Brain microvascular endothelial cell (primary cell): ENCODE measurements around the gene SUCLG2.
A peak's percentile ranks its signal among the peaks of the same experiment; 100 is the strongest.

Experiments
- DNase-seq: peaks from one replicate; pipeline ENCODE4 v3.0.0-alpha.2; 2020
- H3K27ac ChIP-seq: fragments of 250-450 bp; sonication (Bioruptor Pico); 2 replicates; pipeline ENCODE4 v1.5.1; 2020; ENCODE audit warnings: mild to moderate bottlenecking, moderate library complexity
- H3K27me3 ChIP-seq: fragments of 250-450 bp; sonication (Bioruptor Pico); replicated peaks from 2 replicates; pipeline ENCODE4 v1.5.1; 2020; ENCODE audit warnings: mild to moderate bottlenecking
- H3K36me3 ChIP-seq: fragments of 250-450 bp; sonication (Bioruptor Pico); replicated peaks from 2 replicates; pipeline ENCODE4 v1.5.1; 2020; ENCODE audit warnings: mild to moderate bottlenecking
- H3K4me3 ChIP-seq: 2 replicates; pipeline ENCODE4 v1.5.1; 2011; ENCODE audit warnings: low read depth, mild to moderate bottlenecking, control low read depth, low read length, moderate library complexity
- in situ Hi-C: cut with HindIII; loops from 2 replicates; pipeline ENCODE4 v1.10.0; 2017; ENCODE audit warnings: low sequenced_read_pairs, low pct_ligation_motif_present
- TF ChIP-seq, protein P1 (sequence below): IDR thresholded peaks from 2 replicates; pipeline ENCODE4 v1.5.1; 2011; ENCODE audit warnings: low read depth, mild to moderate bottlenecking, moderate library complexity, low read length, control low read depth, inconsistent platforms; ENCODE audit errors: missing control alignments

The SUCLG2 gene

DNA sequence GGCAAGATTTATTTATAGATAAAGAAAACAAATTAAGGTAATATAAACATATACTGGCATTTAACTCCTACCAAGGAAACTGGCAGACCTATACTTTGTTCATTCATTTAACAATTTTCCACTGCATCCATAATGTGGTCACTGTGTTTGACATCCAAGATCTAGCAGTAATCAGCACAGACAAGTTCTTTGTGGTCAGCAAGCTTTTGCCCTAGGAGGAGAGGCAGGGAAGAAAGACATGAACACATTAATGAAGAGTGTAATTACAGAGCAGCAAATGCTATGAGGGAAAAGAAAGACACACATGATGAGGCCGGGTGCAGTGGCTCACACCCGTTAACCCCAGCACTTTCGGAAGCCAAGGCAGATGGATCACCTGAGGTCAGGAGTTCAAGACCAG is 34.4 kb downstream of the SUCLG2 start:
- no peaks in the 10 kb centered on the region for H3K27me3 ChIP-seq
- TF ChIP-seq, protein P1, sequence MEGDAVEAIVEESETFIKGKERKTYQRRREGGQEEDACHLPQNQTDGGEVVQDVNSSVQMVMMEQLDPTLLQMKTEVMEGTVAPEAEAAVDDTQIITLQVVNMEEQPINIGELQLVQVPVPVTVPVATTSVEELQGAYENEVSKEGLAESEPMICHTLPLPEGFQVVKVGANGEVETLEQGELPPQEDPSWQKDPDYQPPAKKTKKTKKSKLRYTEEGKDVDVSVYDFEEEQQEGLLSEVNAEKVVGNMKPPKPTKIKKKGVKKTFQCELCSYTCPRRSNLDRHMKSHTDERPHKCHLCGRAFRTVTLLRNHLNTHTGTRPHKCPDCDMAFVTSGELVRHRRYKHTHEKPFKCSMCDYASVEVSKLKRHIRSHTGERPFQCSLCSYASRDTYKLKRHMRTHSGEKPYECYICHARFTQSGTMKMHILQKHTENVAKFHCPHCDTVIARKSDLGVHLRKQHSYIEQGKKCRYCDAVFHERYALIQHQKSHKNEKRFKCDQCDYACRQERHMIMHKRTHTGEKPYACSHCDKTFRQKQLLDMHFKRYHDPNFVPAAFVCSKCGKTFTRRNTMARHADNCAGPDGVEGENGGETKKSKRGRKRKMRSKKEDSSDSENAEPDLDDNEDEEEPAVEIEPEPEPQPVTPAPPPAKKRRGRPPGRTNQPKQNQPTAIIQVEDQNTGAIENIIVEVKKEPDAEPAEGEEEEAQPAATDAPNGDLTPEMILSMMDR, result no peak
- H3K36me3 ChIP-seq, result peaks cover 5% of the 10 kb centered on the region
- no peak overlapping the region for H3K4me3 ChIP-seq
- H3K27ac ChIP-seq, result no peak overlapping the region
- no peak for DNase-seq
- in situ Hi-C loops, result no loop called here

DNA sequence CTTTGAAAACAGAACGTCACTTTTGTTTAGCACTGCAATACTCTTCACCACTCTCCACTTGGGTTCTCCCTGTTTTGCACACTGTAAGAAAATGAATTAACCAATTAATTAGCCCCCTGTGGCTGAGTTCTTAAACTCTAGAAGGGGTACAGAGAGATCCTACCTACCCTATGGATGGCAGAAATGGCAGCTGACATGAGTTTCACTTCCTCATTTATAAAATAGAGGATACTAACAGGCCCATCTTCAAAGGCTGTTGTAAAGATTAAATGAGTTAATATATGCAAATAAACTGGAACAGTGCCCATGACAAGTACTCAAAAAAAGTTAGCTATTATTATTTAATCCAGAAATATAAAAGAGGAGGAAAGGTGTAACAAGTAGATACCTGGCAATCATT is 36.9 kb downstream of the SUCLG2 start:
- DNase-seq, result no peak
- TF ChIP-seq, protein P1, result no peak
- H3K36me3 ChIP-seq, result peaks cover 5% of the 10 kb centered on the region
- in situ Hi-C loops, result no loop called here
- H3K4me3 ChIP-seq, result no peak overlapping the region
- no peaks in the 10 kb centered on the region for H3K27me3 ChIP-seq
- no peak overlapping the region for H3K27ac ChIP-seq

DNA sequence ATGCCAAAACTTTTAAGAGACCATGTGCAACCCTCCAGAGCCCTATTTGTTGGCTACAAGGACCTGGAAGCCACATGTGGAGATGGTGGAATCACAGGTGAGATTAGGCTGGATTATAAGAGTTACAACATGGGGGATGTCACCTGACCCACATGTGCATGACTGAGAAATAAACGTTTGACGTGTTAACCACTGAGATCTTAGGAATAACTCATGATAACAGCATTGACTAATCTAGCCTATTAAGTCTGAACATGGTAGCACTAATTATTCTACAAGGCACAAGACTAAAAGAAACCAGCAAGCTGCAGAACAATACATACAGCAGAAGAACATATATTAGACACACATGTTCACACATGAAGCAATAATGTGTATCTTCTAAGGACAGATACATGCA is 38.4 kb downstream of the SUCLG2 start:
- peaks cover 5% of the 10 kb centered on the region for H3K36me3 ChIP-seq
- no peak overlapping the region for H3K27ac ChIP-seq
- no peak overlapping the region for H3K4me3 ChIP-seq
- in situ Hi-C loops, result no loop called here
- TF ChIP-seq, protein P1, result no peak
- H3K27me3 ChIP-seq, result no peaks in the 10 kb centered on the region
- DNase-seq, result no peak

DNA sequence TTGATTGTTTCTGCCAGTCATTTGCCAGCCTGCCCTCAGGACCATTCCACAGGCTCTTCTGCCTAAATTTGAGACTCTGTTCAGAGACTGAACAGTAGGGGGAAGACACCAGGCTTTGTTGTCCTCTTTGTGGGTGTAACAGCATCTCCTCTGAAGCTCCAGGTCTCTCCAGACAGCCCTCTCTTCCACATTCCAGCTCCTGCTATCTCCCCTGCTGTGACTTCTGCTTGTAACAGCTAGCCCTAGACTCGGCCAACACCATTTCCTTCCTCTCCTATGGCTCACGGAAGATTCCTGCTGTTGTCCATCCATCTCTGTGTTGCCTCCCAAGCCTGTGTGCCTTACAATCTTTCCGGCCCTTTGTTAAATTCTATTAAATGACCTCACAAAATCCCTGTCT is 40.2 kb downstream of the SUCLG2 start:
- no peak overlapping the region for H3K27ac ChIP-seq
- H3K4me3 ChIP-seq, result no peak overlapping the region
- DNase-seq, result peak; percentile 14
- TF ChIP-seq, protein P1, result no peak
- no peaks in the 10 kb centered on the region for H3K27me3 ChIP-seq
- H3K36me3 ChIP-seq, result peaks cover 5% of the 10 kb centered on the region
- in situ Hi-C loops, result no loop called here

DNA sequence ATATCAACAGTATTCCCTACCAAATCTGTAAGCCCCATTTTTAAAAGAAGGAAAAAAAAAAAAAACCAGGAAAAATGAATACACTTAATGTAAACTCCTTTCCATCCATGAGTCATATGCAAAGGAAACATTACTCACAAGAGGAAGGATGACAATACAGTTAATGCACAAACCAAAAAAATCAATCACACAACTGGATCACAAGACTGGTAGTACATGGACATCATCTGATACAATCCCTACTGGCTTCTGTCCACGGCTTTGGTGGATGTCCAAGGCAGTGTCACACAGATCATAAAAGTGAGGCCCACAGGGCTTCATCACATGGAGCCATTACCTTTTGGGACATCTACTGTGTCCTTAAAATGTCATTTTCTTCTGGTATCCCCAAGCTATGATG is 44.0 kb downstream of the SUCLG2 start:
- Histone ChIP-seq H3K4me3 (no peak overlapping the region), H3K27ac (peak overlapping the region; percentile 6), H3K36me3 (peaks cover 5% of the 10 kb centered on the region), H3K27me3 (no peaks in the 10 kb centered on the region)
- DNase-seq, result no peak
- TF ChIP-seq, protein P1, result no peak
- in situ Hi-C loops, result no loop called here

DNA sequence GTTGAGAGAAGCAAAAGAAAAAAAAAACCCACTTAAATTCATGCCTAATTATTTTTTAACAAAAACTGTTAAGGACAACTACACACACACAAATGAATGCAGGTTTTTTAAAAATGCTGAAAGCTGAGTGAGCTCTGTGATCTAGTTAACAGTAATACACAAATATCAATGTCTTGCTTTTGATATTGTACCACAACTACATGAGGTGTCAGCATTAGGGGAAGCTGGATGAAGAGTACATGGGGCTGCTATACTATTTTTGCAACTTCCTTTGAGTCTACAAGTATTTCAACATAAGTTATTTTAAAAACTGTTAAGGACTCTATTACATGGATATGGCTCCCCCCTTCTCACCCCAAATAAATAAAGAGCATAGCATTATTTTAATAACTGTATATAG is 44.7 kb downstream of the SUCLG2 start:
- H3K36me3 ChIP-seq, result peaks cover 5% of the 10 kb centered on the region
- no peak overlapping the region for H3K4me3 ChIP-seq
- TF ChIP-seq, protein P1, result no peak
- DNase-seq, result no peak
- in situ Hi-C loops, result no loop called here
- no peak overlapping the region for H3K27ac ChIP-seq
- no peaks in the 10 kb centered on the region for H3K27me3 ChIP-seq
